Fibroblast of villous mesenchyme (primary cell): ENCODE data around the gene BIN1. TPM values are rescaled to one million over a fixed set of nuclear protein-coding genes. Genes with fewer than 3 reads are reported as not detected.
A peak's percentile ranks its signal among the peaks of the same experiment; 100 is the strongest.

ENCODE experiments used
- DNase-seq: peaks from one replicate; pipeline ENCODE4 v3.0.0-alpha.2; 2010; ENCODE audit warnings: low read depth
- H3K4me3 ChIP-seq: 2 replicates; pipeline ENCODE4 v1.5.1; 2011; ENCODE audit warnings: low read depth, mild to moderate bottlenecking, low read length
- CTCF ChIP-seq: IDR thresholded peaks from 2 replicates; pipeline ENCODE4 v1.5.1; 2012; ENCODE audit warnings: low read depth, mild to moderate bottlenecking, low read length; ENCODE audit not compliant: insufficient read depth
- total RNA-seq: library from RNA; depleted of rRNA; stranded (reverse); fragments of >200 nt; gene quantifications from 2 replicates; pipeline ENCODE4 v1.2.3, GENCODE V29; 2012

The BIN1 gene
- total RNA-seq, 1 donor, result 75.6 TPM

GRCh38 chr2:127065940-127066318, 41.0 kb downstream of the BIN1 start:
- no peak overlapping the region for H3K4me3 ChIP-seq
- no peak for DNase-seq
- no peak for TF ChIP-seq CTCF

- TF ChIP-seq CTCF, result no peak
- no peak for DNase-seq
- no peak overlapping the region for H3K4me3 ChIP-seq
Observed at GRCh38 chr2:127065299-127065939, 41.5 kb downstream of the BIN1 start.

DNA sequence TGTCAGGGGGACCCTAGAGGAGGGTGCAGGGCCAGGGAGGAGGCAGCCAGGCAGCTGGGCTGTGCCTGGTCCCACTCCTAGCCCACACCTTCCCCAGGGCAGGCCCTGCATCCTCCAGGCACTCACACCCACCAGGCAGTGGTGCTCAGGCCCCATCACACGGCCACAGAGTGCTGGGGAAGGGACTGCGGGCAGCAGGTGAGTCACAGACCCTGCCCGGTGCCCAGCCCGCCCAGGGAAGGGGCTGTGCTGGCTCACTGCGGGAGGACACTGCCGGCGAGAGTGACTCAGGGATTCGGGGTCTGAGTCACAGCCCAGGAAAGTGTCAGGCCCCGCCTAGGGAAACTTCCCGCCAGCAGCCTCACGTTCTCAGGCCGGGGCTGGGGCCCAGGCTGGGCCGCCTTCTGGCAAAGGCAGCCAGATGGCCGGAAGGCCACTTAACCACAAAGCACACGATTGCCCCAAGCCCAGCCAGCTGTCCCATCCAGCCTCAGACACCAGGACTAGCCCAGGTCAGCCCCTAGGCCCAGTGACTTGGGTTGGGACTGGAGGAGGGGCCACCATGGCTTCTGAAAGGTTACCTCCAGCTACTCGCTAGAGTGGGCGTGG, 42.2 kb downstream of the BIN1 start:
- peak; percentile 97 for DNase-seq
- no peak overlapping the region for H3K4me3 ChIP-seq
- peak; percentile 22 for TF ChIP-seq CTCF

GRCh38 chr2:127063701-127064590, 43.0 kb downstream of the BIN1 start:
- DNase-seq, result no peak
- no peak overlapping the region for H3K4me3 ChIP-seq
- TF ChIP-seq CTCF, result no peak

- peak; percentile 44 for DNase-seq
- no peak for TF ChIP-seq CTCF
- H3K4me3 ChIP-seq, result no peak overlapping the region
Observed at GRCh38 chr2:127061375-127062273, 45.3 kb downstream of the BIN1 start.

DNA sequence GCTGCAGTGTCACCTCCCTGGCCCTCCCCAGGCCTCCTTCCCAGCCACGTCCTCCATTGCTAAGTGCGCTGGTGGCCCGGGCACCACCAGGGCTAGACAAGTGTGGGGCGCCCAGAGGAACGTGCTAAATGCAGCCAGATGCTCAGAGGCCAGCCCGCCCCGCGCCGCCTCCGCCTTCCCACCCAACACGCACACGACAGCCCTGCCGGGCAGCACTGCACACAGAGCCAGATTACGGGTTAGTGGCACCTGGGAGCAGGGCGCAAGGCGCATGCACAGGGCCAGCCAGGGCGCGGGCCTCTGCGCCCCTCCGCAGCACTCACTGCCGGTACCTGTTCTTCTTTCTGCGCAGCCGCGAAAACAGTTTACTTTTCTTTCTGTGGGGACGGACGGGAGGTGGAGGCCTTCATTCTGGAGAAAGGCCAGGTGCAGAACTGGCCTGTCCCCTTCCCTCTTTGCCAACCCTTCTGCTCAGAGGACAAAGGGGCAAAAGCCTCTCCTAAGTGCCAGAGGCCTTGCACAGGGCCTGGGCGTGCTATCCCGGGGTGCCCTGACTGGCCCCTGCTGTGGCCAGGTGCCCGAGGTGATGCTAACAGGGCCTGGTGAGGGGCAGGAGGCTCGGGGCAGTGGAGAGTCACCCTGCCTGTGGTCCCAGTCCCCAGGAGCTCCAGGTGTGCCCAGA, 46.5 kb downstream of the BIN1 start:
- H3K4me3 ChIP-seq, result no peak overlapping the region
- no peak for TF ChIP-seq CTCF
- DNase-seq, result no peak
